Prostate gland (tissue), 2 donors: Measurements from ENCODE around the gene SNIP1. TPM values are rescaled to one million over a fixed set of nuclear protein-coding genes. Genes with fewer than 3 reads are reported as not detected.
A peak's percentile ranks its signal among the peaks of the same experiment; 100 is the strongest.
"Not testable (repeated sequence)": the region's sequence is repeated elsewhere in the genome, so short reads cannot be mapped to it uniquely, and the experiment has no call there.

Source experiments
- DNase-seq: peaks from one replicate; pipeline ENCODE4 v3.0.0-alpha.2; 2019; ENCODE audit warnings: low spot score
- H3K27ac ChIP-seq, 2 donors: fragments of 200-600 bp; sonication (generic); 2 replicates each; pipeline ENCODE4 v1.5.1; 2017 to 2019
- H3K27me3 ChIP-seq: fragments of 200-600 bp; sonication (generic); replicated peaks from 2 replicates; pipeline ENCODE4 v1.5.1; 2019; ENCODE audit not compliant: insufficient read depth
- H3K36me3 ChIP-seq, 2 donors: fragments of 200-600 bp; sonication (generic); 1 replicate in 1 of 2; 2 replicates in 1 of 2; pipeline versions ENCODE4 v1.5.1 to v1.8.1; 2017 to 2019
- H3K4me1 ChIP-seq: fragments of 200-600 bp; sonication (generic); replicated peaks from 2 replicates; pipeline ENCODE4 v1.5.1; 2019
- H3K4me3 ChIP-seq, 2 donors: fragments of 200-600 bp; sonication (generic); 2 replicates each; pipeline ENCODE4 v1.5.1; 2017 to 2019
- H3K9me3 ChIP-seq: fragments of 200-600 bp; sonication (generic); 2 replicates; pipeline ENCODE4 v1.5.1; 2017
- POLR2A ChIP-seq: fragments of 450-650 bp; IDR thresholded peaks from one replicate; pipeline ENCODE4 v1.6.1; 2016; ENCODE audit warnings: antibody characterized with exemption, mild to moderate bottlenecking
- POLR2AphosphoS5 ChIP-seq: sonication (generic); formaldehyde crosslinking; IDR thresholded peaks from one replicate; pipeline ENCODE4 v1.6.1; 2017; ENCODE audit warnings: antibody characterized with exemption
- WGBS: methylation state at CpG from one replicate; pipeline ENCODE4 v1.1.5; 2018; 5-methylcytosine and 5-hydroxymethylcytosine counted together
- intact Hi-C: fragments of 100-400 bp; cut with DNase I; formaldehyde crosslinking; loops from one replicate; pipeline ENCODE4 v1.14.2; 2022
- total RNA-seq, 2 donors: library from RNA; depleted of rRNA; stranded (reverse); fragments of >200 nt; gene quantifications; one replicate each; pipeline ENCODE4 v1.1.0, GENCODE V29; 2016
- TF ChIP-seq, protein P1 (sequence below), 4 experiments: fragments of 200-600 bp in 2 of 4; fragments of 450-650 bp in 2 of 4; sonication (generic) in 2 of 4; IDR thresholded peaks; 1 replicate in 3 of 4; 2 replicates in 1 of 4; pipeline ENCODE4 v1.5.1; 2016 to 2019; ENCODE audit warnings: antibody characterized with exemption in 4 of 4, mild to moderate bottlenecking in 2 of 4, moderate library complexity in 2 of 4

Gene SNIP1
- total RNA-seq, 2 donors from 2014 or later, result 27.6 to 45.7 TPM

DNA sequence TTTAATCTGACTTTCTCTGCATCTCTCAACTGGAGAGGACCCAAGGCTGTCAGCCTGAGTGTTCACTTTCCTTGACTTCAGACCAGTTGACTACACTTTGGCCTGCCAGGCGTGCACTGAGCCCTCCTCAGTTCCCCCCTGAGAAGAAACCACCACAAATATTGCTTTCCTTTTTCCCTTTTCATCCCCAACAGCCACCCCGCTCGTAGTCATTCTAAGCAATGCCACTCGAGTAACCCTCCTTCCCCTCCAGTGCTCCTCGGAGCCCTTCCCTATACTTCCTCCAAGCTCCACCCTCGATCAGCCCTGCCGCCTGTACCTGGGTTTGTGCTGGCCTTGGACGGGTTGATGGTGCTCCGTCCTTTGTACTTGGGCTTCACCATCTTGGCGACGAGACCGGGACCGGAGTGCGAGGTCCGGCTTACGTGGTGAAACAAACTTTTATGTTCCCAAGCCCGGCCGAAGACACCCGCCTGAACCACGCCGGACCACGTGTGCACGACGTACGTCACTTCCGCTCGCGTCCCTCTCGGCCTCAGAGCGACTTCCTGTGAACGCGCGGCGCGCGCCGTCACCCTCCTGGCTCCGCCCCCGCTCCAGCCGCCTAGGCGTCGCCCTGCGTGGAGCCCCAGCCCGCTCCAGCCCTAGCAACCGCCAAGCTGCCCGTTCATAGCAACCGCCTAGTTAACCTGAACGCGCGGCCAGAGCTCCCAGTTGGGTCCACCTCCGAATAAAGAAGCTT lies 41.5 kb upstream of the SNIP1 start, which contains the start of gene GNL2:
Gene GNL2 (minus strand): TSS at position 498 of the 742 bp plus-strand sequence. CDS start 115 bp downstream, at position 383.
- Histone ChIP-seq H3K9me3 (no peaks in the 10 kb centered on the region), H3K36me3 (no peaks in the 10 kb centered on the region), H3K27me3 (no peaks in the 10 kb centered on the region), H3K4me3 (peak within 1 kb of the TSS; percentile 70 to 72), H3K4me1 (peaks cover 10% of the 10 kb centered on the region), H3K27ac (peak within 1 kb of the TSS; percentile 56 to 64)
- under 1% methylated on average over 50 of the region's 51 CpGs for WGBS
- intact Hi-C loops, result loop anchor here (10.0 kb wide), 1 partner anchor 209 kb away; the partner anchor contains the start of genes C1orf122 and YRDC
- TF ChIP-seq POLR2A (peak; percentile 51), POLR2AphosphoS5 (peak; percentile 95)
- TF ChIP-seq, protein P1, sequence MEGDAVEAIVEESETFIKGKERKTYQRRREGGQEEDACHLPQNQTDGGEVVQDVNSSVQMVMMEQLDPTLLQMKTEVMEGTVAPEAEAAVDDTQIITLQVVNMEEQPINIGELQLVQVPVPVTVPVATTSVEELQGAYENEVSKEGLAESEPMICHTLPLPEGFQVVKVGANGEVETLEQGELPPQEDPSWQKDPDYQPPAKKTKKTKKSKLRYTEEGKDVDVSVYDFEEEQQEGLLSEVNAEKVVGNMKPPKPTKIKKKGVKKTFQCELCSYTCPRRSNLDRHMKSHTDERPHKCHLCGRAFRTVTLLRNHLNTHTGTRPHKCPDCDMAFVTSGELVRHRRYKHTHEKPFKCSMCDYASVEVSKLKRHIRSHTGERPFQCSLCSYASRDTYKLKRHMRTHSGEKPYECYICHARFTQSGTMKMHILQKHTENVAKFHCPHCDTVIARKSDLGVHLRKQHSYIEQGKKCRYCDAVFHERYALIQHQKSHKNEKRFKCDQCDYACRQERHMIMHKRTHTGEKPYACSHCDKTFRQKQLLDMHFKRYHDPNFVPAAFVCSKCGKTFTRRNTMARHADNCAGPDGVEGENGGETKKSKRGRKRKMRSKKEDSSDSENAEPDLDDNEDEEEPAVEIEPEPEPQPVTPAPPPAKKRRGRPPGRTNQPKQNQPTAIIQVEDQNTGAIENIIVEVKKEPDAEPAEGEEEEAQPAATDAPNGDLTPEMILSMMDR (IDR thresholded peaks at IDR 0.05), result peak in 1 of 4 experiments; percentile 4
- peak; percentile 96 for DNase-seq

DNA sequence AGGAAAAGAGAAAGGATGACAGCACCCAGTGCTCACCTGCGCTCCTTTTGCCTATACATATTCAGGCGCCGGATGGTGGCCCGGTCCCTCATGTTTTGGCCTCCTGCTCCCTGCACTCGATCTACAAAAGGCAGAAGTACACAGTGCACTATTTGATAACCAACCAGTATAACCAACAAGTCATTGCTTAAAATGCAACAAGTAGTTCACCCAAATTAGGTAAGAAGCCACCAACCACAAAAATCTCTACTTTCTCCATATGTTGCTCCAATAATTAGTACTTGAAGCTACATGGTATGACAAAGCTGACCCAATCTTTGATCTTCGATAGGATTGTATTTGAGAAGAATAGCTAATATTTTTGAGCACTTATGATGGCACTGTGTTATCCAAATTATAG lies 39.6 kb upstream of the SNIP1 start:
- Histone ChIP-seq H3K4me3 (no peak overlapping the region), H3K27me3 (no peaks in the 10 kb centered on the region), H3K4me1 (peaks cover 10% of the 10 kb centered on the region), H3K9me3 (no peaks in the 10 kb centered on the region), H3K36me3 (no peaks in the 10 kb centered on the region), H3K27ac (no peak overlapping the region)
- WGBS, result 97% methylated on average over 6 of the region's 6 CpGs
- intact Hi-C loops, result loop anchor here (10.0 kb wide), 1 partner anchor 211 kb away; the partner anchor contains the start of genes C1orf122 and YRDC
- DNase-seq, result no peak
- TF ChIP-seq, protein P1 (IDR thresholded peaks at IDR 0.05), result no peak
- no peak for TF ChIP-seq POLR2AphosphoS5
- TF ChIP-seq POLR2A, result no peak

- Histone ChIP-seq H3K9me3 (no peaks in the 10 kb centered on the region), H3K4me1 (no peaks in the 10 kb centered on the region), H3K27ac (no peak overlapping the region), H3K27me3 (no peaks in the 10 kb centered on the region), H3K4me3 (no peak overlapping the region), H3K36me3 (no peaks in the 10 kb centered on the region)
- intact Hi-C loops, result no loop called here
- TF ChIP-seq, protein P1 (IDR thresholded peaks at IDR 0.05), result no peak
- no peak for TF ChIP-seq POLR2AphosphoS5
- TF ChIP-seq POLR2A, result no peak
- DNase-seq, result no peak
- 70% methylated on average over 2 of the region's 2 CpGs for WGBS
These were observed 34.8 kb upstream of the SNIP1 start for GRCh38 chr1:37588939-37589338.

- H3K4me3 ChIP-seq, DNase-seq, H3K27ac ChIP-seq, H3K4me1 ChIP-seq, H3K27me3 ChIP-seq, H3K36me3 ChIP-seq, H3K9me3 ChIP-seq, intact Hi-C loops: not testable (repeated sequence)
- WGBS, result 92% methylated on average over 4 of the region's 4 CpGs
These were observed 30.5 kb upstream of the SNIP1 start for GRCh38 chr1:37584544-37584943.

GRCh38 chr1:37575692-37576091 lies 21.6 kb upstream of the SNIP1 start:
- Histone ChIP-seq H3K4me1 (no peaks in the 10 kb centered on the region), H3K36me3 (peaks cover 6 to 12% of the 10 kb centered on the region in 2 donors), H3K9me3 (no peaks in the 10 kb centered on the region), H3K27ac (no peak overlapping the region), H3K27me3 (no peaks in the 10 kb centered on the region), H3K4me3 (no peak overlapping the region)
- DNase-seq, result no peak
- WGBS, result 93% methylated on average over 5 of the region's 5 CpGs
- TF ChIP-seq, protein P1 (IDR thresholded peaks at IDR 0.05), result no peak
- no peak for TF ChIP-seq POLR2A
- intact Hi-C loops, result no loop called here
